MCF 10A (cell line): ENCODE results near the gene CIBAR2. TPM values are rescaled to one million over a fixed set of nuclear protein-coding genes. Genes with fewer than 3 reads are reported as not detected.
A peak's percentile ranks its signal among the peaks of the same experiment; 100 is the strongest.

ENCODE experiments used
- BruUV-seq: library from RNA; stranded (reverse); fragments of 400-500 nt; replicated peaks from 2 replicates; lab custom pipeline; 2021; lab: Mats Ljungman, UMichigan
- CTCF ChIA-PET: fragments of 300-600 bp; sonication (Branson Sonifier 250); formaldehyde crosslinking; extraction: SDS; loops from one replicate; lab custom pipeline; 2021; ENCODE audit warnings: antibody characterized with exemption, inconsistent platforms; lab: Yijun Ruan, JAX
- POLR2A ChIA-PET: fragments of 300-600, 350-650 bp; sonication (Branson Sonifier 250); formaldehyde crosslinking; extraction: SDS; loops from one replicate; lab custom pipeline; 2020; ENCODE audit warnings: antibody characterized with exemption, inconsistent platforms; lab: Yijun Ruan, JAX
- DNase-seq: peaks from one replicate; pipeline ENCODE4 v3.0.0-alpha.2; 2018; ENCODE audit not compliant: unreplicated experiment
- H3K27ac Mint-ChIP-seq: one replicate; pipeline ENCODE4 v1.8.0; 2022; ENCODE audit warnings: mild to moderate bottlenecking, low read depth, mixed read lengths; ENCODE audit not compliant: unreplicated experiment
- H3K27me3 Mint-ChIP-seq: one replicate; pipeline ENCODE4 v1.8.0; 2022; ENCODE audit warnings: mixed read lengths; ENCODE audit not compliant: insufficient read depth, unreplicated experiment
- H3K36me3 Mint-ChIP-seq: one replicate; pipeline ENCODE4 v1.8.0; 2022; ENCODE audit warnings: mild to moderate bottlenecking, moderate library complexity, mixed read lengths; ENCODE audit not compliant: insufficient read depth, unreplicated experiment
- H3K4me1 Mint-ChIP-seq: one replicate; pipeline ENCODE4 v1.8.0; 2022; ENCODE audit warnings: mixed read lengths; ENCODE audit not compliant: insufficient read depth, unreplicated experiment
- H3K4me3 Mint-ChIP-seq: one replicate; pipeline ENCODE4 v1.8.0; 2022; ENCODE audit warnings: mild to moderate bottlenecking, moderate library complexity, mixed read lengths; ENCODE audit not compliant: unreplicated experiment
- H3K9me3 Mint-ChIP-seq: one replicate; pipeline ENCODE4 v1.8.0; 2022; ENCODE audit warnings: mixed read lengths; ENCODE audit not compliant: unreplicated experiment
- CTCF ChIP-seq: fragments of 200-600 bp; IDR thresholded peaks from one replicate; pipeline ENCODE4 v1.8.0; 2022; ENCODE audit warnings: antibody characterized with exemption, mild to moderate bottlenecking; ENCODE audit not compliant: unreplicated experiment
- intact Hi-C: fragments of 100-400 bp; cut with micrococcal nuclease; formaldehyde crosslinking; loops from 2 replicates; pipeline ENCODE4 v1.14.1; 2022
- total RNA-seq: library from RNA; stranded (reverse); gene quantifications from 2 replicates; pipeline ENCODE4 v1.2.3, GENCODE V29; 2022

Gene CIBAR2
- total RNA-seq, 1 experiment from 2014 or later: not detected

- DNase-seq: peak; percentile 85
- H3K27ac Mint-ChIP-seq: no peak overlapping the region
- peaks cover 31% of the 10 kb centered on the region for H3K27me3 Mint-ChIP-seq
Measured at GRCh38 chr16:85137323-85138072, 25.2 kb upstream of the CIBAR2 start.

GRCh38 chr16:85136702-85137322 is 24.5 kb upstream of the CIBAR2 start:
- H3K9me3 Mint-ChIP-seq: no peaks in the 10 kb centered on the region
- H3K27me3 Mint-ChIP-seq: peaks cover 31% of the 10 kb centered on the region
- CTCF ChIA-PET: interaction anchor here (0.6 to 1.0 kb wide), 4 partner anchors 22 to 653 kb away, joined by 3 to 5 read pairs (median 5); no protein-coding TSS in a partner anchor
- intact Hi-C loops: no loop called here
- no peak for TF ChIP-seq CTCF
- H3K36me3 Mint-ChIP-seq: no peaks in the 10 kb centered on the region
- POLR2A ChIA-PET: interaction anchor here (0.6 to 1.5 kb wide), 2 partner anchors 11 to 254 kb away, joined by 3 to 6 read pairs; no protein-coding TSS in a partner anchor
- H3K27ac Mint-ChIP-seq: no peak overlapping the region
- no peak for DNase-seq
- H3K4me1 Mint-ChIP-seq: peaks cover 16% of the 10 kb centered on the region
- no TSS peak for BruUV-seq
- no peak overlapping the region for H3K4me3 Mint-ChIP-seq

More at GRCh38 chr16:85137323-85138072, 25.2 kb upstream of the CIBAR2 start:
- H3K9me3 Mint-ChIP-seq: no peaks in the 10 kb centered on the region
- no TSS peak for BruUV-seq
- ChIA-PET CTCF (interaction anchor here (0.6 to 1.0 kb wide), 3 partner anchors 23 to 652 kb away, joined by 4 to 5 read pairs (median 5); no protein-coding TSS in a partner anchor), POLR2A (interaction anchor here (0.6 to 0.7 kb wide), 2 partner anchors 82 to 254 kb away, joined by 3 read pairs; no protein-coding TSS in a partner anchor)
- intact Hi-C loops: no loop called here
- no peaks in the 10 kb centered on the region for H3K36me3 Mint-ChIP-seq
- H3K4me1 Mint-ChIP-seq: peaks cover 16% of the 10 kb centered on the region
- H3K4me3 Mint-ChIP-seq: peak overlapping the region; percentile 52
- no peak for TF ChIP-seq CTCF

- no peak for DNase-seq
- intact Hi-C loops: no loop called here
- CTCF ChIA-PET: interaction anchor here (0.6 to 0.7 kb wide), 2 partner anchors 22 to 30 kb away, joined by 3 to 5 read pairs; no protein-coding TSS in a partner anchor
- BruUV-seq: no TSS peak
- peaks cover 16% of the 10 kb centered on the region for H3K4me1 Mint-ChIP-seq
- POLR2A ChIA-PET: interaction anchor here (1.2 to 1.5 kb wide), 2 partner anchors 11 to 16 kb away, joined by 3 to 6 read pairs; no protein-coding TSS in a partner anchor
- H3K4me3 Mint-ChIP-seq: no peak overlapping the region
- H3K27me3 Mint-ChIP-seq: peaks cover 31% of the 10 kb centered on the region
- no peaks in the 10 kb centered on the region for H3K36me3 Mint-ChIP-seq
- H3K9me3 Mint-ChIP-seq: no peaks in the 10 kb centered on the region
- TF ChIP-seq CTCF: no peak
- H3K27ac Mint-ChIP-seq: no peak overlapping the region
Measured at GRCh38 chr16:85136213-85136701, 24.0 kb upstream of the CIBAR2 start.

- Mint-ChIP-seq H3K27me3 (peaks cover 26% of the 10 kb centered on the region), H3K27ac (no peak overlapping the region), H3K9me3 (no peaks in the 10 kb centered on the region), H3K36me3 (no peaks in the 10 kb centered on the region), H3K4me3 (no peak overlapping the region), H3K4me1 (peaks cover 13% of the 10 kb centered on the region)
- BruUV-seq: no TSS peak
- ChIA-PET CTCF (interaction anchor here (0.6 to 0.7 kb wide), 2 partner anchors 20 to 21 kb away, joined by 3 to 4 read pairs; no protein-coding TSS in a partner anchor), POLR2A (interaction anchor here (1.2 kb wide), 1 partner anchor 17 kb away, joined by 3 read pairs; no protein-coding TSS in a partner anchor)
- TF ChIP-seq CTCF: no peak
- no peak for DNase-seq
- intact Hi-C loops: no loop called here
Measured at GRCh38 chr16:85134789-85135142, 22.5 kb upstream of the CIBAR2 start.
